Tracheal epithelial cell (primary cell): ENCODE results near the gene TRDN. TPM values are rescaled to one million over a fixed set of nuclear protein-coding genes. Genes with fewer than 3 reads are reported as not detected.

Source experiments
- total RNA-seq: library from RNA; depleted of rRNA; stranded (reverse); fragments of >200 nt; gene quantifications from 2 replicates; pipeline ENCODE4 v1.2.1, GENCODE V29; 2014

Gene TRDN, protein sequence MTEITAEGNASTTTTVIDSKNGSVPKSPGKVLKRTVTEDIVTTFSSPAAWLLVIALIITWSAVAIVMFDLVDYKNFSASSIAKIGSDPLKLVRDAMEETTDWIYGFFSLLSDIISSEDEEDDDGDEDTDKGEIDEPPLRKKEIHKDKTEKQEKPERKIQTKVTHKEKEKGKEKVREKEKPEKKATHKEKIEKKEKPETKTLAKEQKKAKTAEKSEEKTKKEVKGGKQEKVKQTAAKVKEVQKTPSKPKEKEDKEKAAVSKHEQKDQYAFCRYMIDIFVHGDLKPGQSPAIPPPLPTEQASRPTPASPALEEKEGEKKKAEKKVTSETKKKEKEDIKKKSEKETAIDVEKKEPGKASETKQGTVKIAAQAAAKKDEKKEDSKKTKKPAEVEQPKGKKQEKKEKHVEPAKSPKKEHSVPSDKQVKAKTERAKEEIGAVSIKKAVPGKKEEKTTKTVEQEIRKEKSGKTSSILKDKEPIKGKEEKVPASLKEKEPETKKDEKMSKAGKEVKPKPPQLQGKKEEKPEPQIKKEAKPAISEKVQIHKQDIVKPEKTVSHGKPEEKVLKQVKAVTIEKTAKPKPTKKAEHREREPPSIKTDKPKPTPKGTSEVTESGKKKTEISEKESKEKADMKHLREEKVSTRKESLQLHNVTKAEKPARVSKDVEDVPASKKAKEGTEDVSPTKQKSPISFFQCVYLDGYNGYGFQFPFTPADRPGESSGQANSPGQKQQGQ
- total RNA-seq = not detected in 2 replicates

DNA sequence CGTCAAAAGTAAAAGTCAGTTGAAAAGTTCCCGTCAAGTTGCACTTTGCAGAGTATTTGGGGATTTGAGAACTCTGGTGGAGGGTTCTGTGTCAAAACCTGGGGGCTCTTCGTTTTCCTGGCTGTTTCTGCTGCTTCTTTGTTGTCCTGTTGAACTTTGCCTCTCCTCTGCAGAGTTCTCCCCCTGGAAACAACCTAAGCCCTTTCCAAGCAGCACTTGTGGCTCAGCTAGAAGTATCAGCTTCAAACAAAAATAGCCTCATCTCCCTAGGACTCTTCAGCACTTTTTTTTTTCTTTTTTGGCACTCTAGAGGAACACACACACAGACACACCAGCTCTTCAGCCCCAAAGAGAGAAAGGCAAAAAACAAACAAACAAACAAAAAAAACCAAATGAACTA, at the start of gene TRDN:
Gene TRDN, minus strand, starts transcription at position 169 of the 400 bp plus-strand sequence. CDS start 175 bp downstream, outside the sequence.

Other genes starting within 250 kb of the TRDN start
- not detected in 2 replicates for gene NKAIN2, start 166.9 kb upstream of the TRDN start, total RNA-seq